ENCODE results near the gene SPRR2B.
"Not testable (repeated sequence)": the region's sequence is repeated elsewhere in the genome, so short reads cannot be mapped to it uniquely, and the experiment has no call there.

Gene SPRR2B

GRCh38 chr1:153071511-153071910, at the start of gene SPRR2B:
SPRR2B (minus strand) TSS chr1:153071611; CDS start chr1:153070839, 772 bp downstream.
- DNase-seq (ENCODE audit: low read depth), result no peak

GRCh38 chr1:153120945-153121344, 49.5 kb upstream of the SPRR2B start:
- no peak for DNase-seq (ENCODE audit: low read depth)

GRCh38 chr1:153119491-153119971, 48.1 kb upstream of the SPRR2B start:
- DNase-seq (ENCODE audit: low read depth), result no peak

- DNase-seq (ENCODE audit: low read depth), result not testable (repeated sequence)
These were observed 43.9 kb upstream of the SPRR2B start for GRCh38 chr1:153115264-153115663.

- DNase-seq (ENCODE audit: low read depth), result no peak
These were observed 42.0 kb upstream of the SPRR2B start, which contains the start of gene SPRR2F for GRCh38 chr1:153113416-153113815. SPRR2F (minus strand) TSS chr1:153113516; CDS start chr1:153112733, 783 bp downstream.

- not testable (repeated sequence) for DNase-seq (ENCODE audit: low read depth)
These were observed 41.0 kb upstream of the SPRR2B start for GRCh38 chr1:153112454-153112853.

- DNase-seq (ENCODE audit: low read depth), result no peak
These were observed 28.8 kb upstream of the SPRR2B start for GRCh38 chr1:153100245-153100644.

GRCh38 chr1:153099461-153100045, 28.1 kb upstream of the SPRR2B start:
- no peak for DNase-seq (ENCODE audit: low read depth)

- no peak for DNase-seq (ENCODE audit: low read depth)
These were observed 24.4 kb upstream of the SPRR2B start for GRCh38 chr1:153095764-153096163.

GRCh38 chr1:153094426-153094825, 23.0 kb upstream of the SPRR2B start, which contains the start of gene SPRR2E:
SPRR2E (minus strand) TSS chr1:153094526; CDS start chr1:153093751, 775 bp downstream.
- no peak for DNase-seq (ENCODE audit: low read depth)

- no peak for DNase-seq (ENCODE audit: low read depth)
These were observed 16.2 kb upstream of the SPRR2B start for GRCh38 chr1:153087652-153088051.

GRCh38 chr1:153081736-153082135, 10.3 kb upstream of the SPRR2B start:
- no peak for DNase-seq (ENCODE audit: low read depth)

- DNase-seq (ENCODE audit: low read depth), result no peak
These were observed 1.7 kb upstream of the SPRR2B start for GRCh38 chr1:153072806-153073726.

GRCh38 chr1:153070243-153070642, 1.2 kb downstream of the SPRR2B start:
- no peak for DNase-seq (ENCODE audit: low read depth)

- no peak for DNase-seq (ENCODE audit: low read depth)
These were observed 12.3 kb downstream of the SPRR2B start for GRCh38 chr1:153058826-153059784.

GRCh38 chr1:153058154-153058553, 13.3 kb downstream of the SPRR2B start:
- DNase-seq (ENCODE audit: low read depth), result no peak

- no peak for DNase-seq (ENCODE audit: low read depth)
These were observed 14.0 kb downstream of the SPRR2B start, which contains the start of gene SPRR2A for GRCh38 chr1:153057375-153057774. SPRR2A (minus strand) TSS chr1:153057512; CDS start chr1:153056735, 777 bp downstream.

GRCh38 chr1:153056111-153056510, 15.3 kb downstream of the SPRR2B start:
- not testable (repeated sequence) for DNase-seq (ENCODE audit: low read depth)

- DNase-seq (ENCODE audit: low read depth), result no peak
These were observed 22.2 kb downstream of the SPRR2B start for GRCh38 chr1:153049211-153049610.

GRCh38 chr1:153040950-153041631, 30.3 kb downstream of the SPRR2B start, which contains the start of gene SPRR2D:
SPRR2D (minus strand) TSS chr1:153041120; CDS start chr1:153040346, 774 bp downstream.
- no peak for DNase-seq (ENCODE audit: low read depth)

- no peak for DNase-seq (ENCODE audit: low read depth)
These were observed 36.2 kb downstream of the SPRR2B start for GRCh38 chr1:153035211-153035610.
